Ishikawa (cell line): Measurements from ENCODE around the gene ITGA5.
A peak's percentile ranks its signal among the peaks of the same experiment; 100 is the strongest.

Source experiments
- CEBPB ChIP-seq: IDR thresholded peaks from 2 replicates; pipeline ENCODE4 v1.6.1; 2012
- CREB1 ChIP-seq: IDR thresholded peaks from 2 replicates; pipeline ENCODE4 v1.6.1; 2012; ENCODE audit warnings: low read depth
- EGR1 ChIP-seq: IDR thresholded peaks from 2 replicates; pipeline ENCODE4 v1.6.1; 2012
- EP300 ChIP-seq: IDR thresholded peaks from 2 replicates; pipeline ENCODE4 v1.6.1; 2012; ENCODE audit warnings: borderline replicate concordance
- FOXM1 ChIP-seq: IDR thresholded peaks from 2 replicates; pipeline ENCODE4 v1.6.1; 2012; ENCODE audit warnings: low read depth, borderline replicate concordance
- MAX ChIP-seq: IDR thresholded peaks from 2 replicates; pipeline ENCODE4 v1.6.1; 2012
- NFIC ChIP-seq: IDR thresholded peaks from 2 replicates; pipeline ENCODE4 v1.6.1; 2012
- RAD21 ChIP-seq: IDR thresholded peaks from 2 replicates; pipeline ENCODE4 v1.6.1; 2012; ENCODE audit warnings: low read depth
- REST ChIP-seq: IDR thresholded peaks from 2 replicates; pipeline ENCODE4 v1.6.1; 2012; ENCODE audit warnings: low read depth, mild to moderate bottlenecking
- TAF1 ChIP-seq: IDR thresholded peaks from 2 replicates; pipeline ENCODE4 v1.6.1; 2012; ENCODE audit warnings: low read depth, mild to moderate bottlenecking
- TCF12 ChIP-seq: IDR thresholded peaks from 2 replicates; pipeline ENCODE4 v1.6.1; 2012; ENCODE audit warnings: low read depth
- TEAD4 ChIP-seq: IDR thresholded peaks from 2 replicates; pipeline ENCODE4 v1.6.1; 2012
- USF1 ChIP-seq: IDR thresholded peaks from 2 replicates; pipeline ENCODE4 v1.6.1; 2012
- YY1 ChIP-seq: IDR thresholded peaks from 2 replicates; pipeline ENCODE4 v1.6.1; 2012; ENCODE audit warnings: low read depth
- ZBTB7A ChIP-seq: IDR thresholded peaks from 2 replicates; pipeline ENCODE4 v1.6.1; 2012; ENCODE audit warnings: low read depth

The ITGA5 gene

GRCh38 chr12:54417712-54418440 is 1.2 kb downstream of the ITGA5 start:
- no peak for TF ChIP-seq TAF1
- no peak for TF ChIP-seq ZBTB7A
- TF ChIP-seq EP300 = no peak
- no peak for TF ChIP-seq YY1
- TF ChIP-seq CEBPB = no peak
- no peak for TF ChIP-seq TEAD4
- TF ChIP-seq USF1 = no peak
- no peak for TF ChIP-seq FOXM1
- TF ChIP-seq CREB1 = no peak

- TF ChIP-seq CEBPB (0 out of 2 replicates have a peak, but pooled peaks have one; percentile 32), RAD21 (no peak)
Measured at GRCh38 chr12:54416687-54417603, 2.1 kb downstream of the ITGA5 start.

GRCh38 chr12:54415221-54415929 is 3.7 kb downstream of the ITGA5 start:
- TF ChIP-seq ZBTB7A (no peak), TAF1 (no peak), EGR1 (no peak), CREB1 (no peak), YY1 (no peak), MAX (no peak), RAD21 (no peak), FOXM1 (no peak)

GRCh38 chr12:54413284-54414190 is 5.5 kb downstream of the ITGA5 start:
- no peak for TF ChIP-seq TAF1
- no peak for TF ChIP-seq CEBPB
- no peak for TF ChIP-seq YY1
- TF ChIP-seq USF1 = no peak
- no peak for TF ChIP-seq REST
- TF ChIP-seq NFIC = no peak
- TF ChIP-seq TCF12 = no peak

GRCh38 chr12:54412786-54413185 is 6.3 kb downstream of the ITGA5 start:
- TF ChIP-seq TCF12 (no peak), RAD21 (no peak), YY1 (no peak), CREB1 (no peak), NFIC (no peak), MAX (no peak), ZBTB7A (no peak), EGR1 (no peak), FOXM1 (no peak), CEBPB (no peak), REST (no peak), TEAD4 (no peak), EP300 (no peak), USF1 (no peak), TAF1 (no peak)
